HepG2 (cell line): Measurements from ENCODE around the gene RARS1. TPM values are rescaled to one million over a fixed set of nuclear protein-coding genes. Genes with fewer than 3 reads are reported as not detected.

Source experiments
- ATAC-seq: fragments of 200-7000 bp; cut with Tn5 transposase; 3 replicates; pipeline ENCODE4 v1.9.1; 2020; ENCODE audit warnings: mild to moderate bottlenecking, moderate library complexity
- BruUV-seq: library from RNA; stranded (reverse); fragments of 400-500 nt; replicated peaks from 2 replicates; lab custom pipeline; 2021; lab: Mats Ljungman, UMichigan
- CTCF ChIA-PET: fragments of 300-600 bp; formaldehyde crosslinking; extraction: SDS; loops from one replicate; lab custom pipeline; 2021; ENCODE audit warnings: low total read pairs, inconsistent platforms, low intra/inter-chr PET ratio; lab: Yijun Ruan, JAX
- POLR2A ChIA-PET: fragments of 350-600 bp; sonication (Branson Sonifier 250); formaldehyde crosslinking; loops from one replicate; lab custom pipeline; 2020; ENCODE audit warnings: antibody characterized with exemption, inconsistent platforms; lab: Yijun Ruan, JAX
- DNase-seq: peaks from one replicate; pipeline ENCODE4 v3.0.0-alpha.2; 2015; ENCODE audit warnings: low spot score
- FAIRE-seq: peaks from 3 replicates; lab custom pipeline; 2011; peaks lifted over from hg19 to GRCh38; lab: Jason Lieb, UNC
- H2AFZ ChIP-seq: one replicate; pipeline ENCODE4 v1.6.1; 2011; ENCODE audit warnings: low read length, inconsistent platforms
- H3K27ac ChIP-seq: fragments of 300-600 bp; 3 replicates; pipeline ENCODE4 v1.8.0; 2011; ENCODE audit warnings: mixed run types, mild to moderate bottlenecking, mixed read lengths, low read length, inconsistent platforms; ENCODE audit not compliant: insufficient read depth; ENCODE audit errors: extremely low read length
- H3K27me3 ChIP-seq, 2 experiments: fragments of 200-600 bp in 1 of 2; 2 replicates in 1 of 2; 3 replicates in 1 of 2; pipeline versions ENCODE4 v1.6.0 to v1.8.0; 2011; ENCODE audit warnings: low read length in 2 of 2, mild to moderate bottlenecking in 2 of 2, moderate library complexity in 2 of 2, inconsistent platforms in 1 of 2; ENCODE audit not compliant: insufficient read depth in 2 of 2, control insufficient read depth in 1 of 2
- H3K36me3 ChIP-seq, 2 experiments: fragments of 200-600 bp in 1 of 2; replicated peaks in 1 of 2; 2 replicates in 1 of 2; 3 replicates in 1 of 2; pipeline versions ENCODE4 v1.5.1 to v1.8.0; 2011; ENCODE audit warnings: low read length in 2 of 2, inconsistent platforms in 1 of 2; ENCODE audit not compliant: insufficient read depth in 2 of 2, control insufficient read depth in 1 of 2
- H3K4me1 ChIP-seq: 2 replicates; pipeline ENCODE4 v1.5.1; 2012; ENCODE audit warnings: low read length, inconsistent platforms; ENCODE audit not compliant: insufficient read depth
- H3K4me2 ChIP-seq: 2 replicates; pipeline ENCODE4 v1.6.0; 2011; ENCODE audit warnings: low read depth, low read length, inconsistent platforms
- H3K4me3 ChIP-seq, 3 experiments: fragments of 200-600 bp in 1 of 3; sonication (generic), shearing (Covaris generic) in 1 of 3; replicated peaks in 1 of 3; 2 replicates each; pipeline ENCODE4 v1.5.1; 2011 to 2016; ENCODE audit warnings: low read length in 3 of 3, inconsistent platforms in 2 of 3, low read depth in 2 of 3, mild to moderate bottlenecking in 2 of 3, control low read depth in 1 of 3, mixed read lengths in 1 of 3; ENCODE audit not compliant: insufficient read depth in 1 of 3
- H3K79me2 ChIP-seq: one replicate; pipeline ENCODE4 v1.6.1; 2011; ENCODE audit warnings: low read length, inconsistent platforms; ENCODE audit not compliant: insufficient read depth
- H3K9ac ChIP-seq: 2 replicates; pipeline ENCODE4 v1.6.0; 2011; ENCODE audit warnings: mild to moderate bottlenecking, low read depth, low read length, inconsistent platforms; ENCODE audit not compliant: insufficient read depth
- H3K9me3 ChIP-seq: 2 replicates; pipeline ENCODE4 v1.5.1; 2012; ENCODE audit warnings: mild to moderate bottlenecking, low read length
- H4K20me1 ChIP-seq: 2 replicates; pipeline ENCODE4 v1.6.0; 2011; ENCODE audit warnings: inconsistent platforms, mild to moderate bottlenecking, low read length, moderate library complexity; ENCODE audit not compliant: insufficient read depth
- AFF4 ChIP-seq: sonication (generic); formaldehyde crosslinking; IDR thresholded peaks from 2 replicates; pipeline ENCODE4 v1.4.0; 2020; ENCODE audit warnings: missing genetic modification reagents
- KLF12 ChIP-seq: sonication (generic); formaldehyde crosslinking; IDR thresholded peaks from 2 replicates; pipeline ENCODE4 v1.4.0; 2020; ENCODE audit warnings: missing genetic modification reagents, borderline replicate concordance
- MED1 ChIP-seq: sonication (generic); formaldehyde crosslinking; IDR thresholded peaks from 2 replicates; pipeline ENCODE4 v1.4.0; 2020; ENCODE audit warnings: missing genetic modification reagents
- SOX6 ChIP-seq, 2 experiments: fragments of 450-650 bp in 1 of 2; sonication (generic) in 1 of 2; formaldehyde crosslinking in 1 of 2; IDR thresholded peaks; 2 replicates each; pipeline versions ENCODE4 v1.4.0 to v1.6.1; 2017 to 2020; ENCODE audit warnings: antibody characterized with exemption in 1 of 2, mild to moderate bottlenecking in 1 of 2, missing genetic modification reagents in 1 of 2
- ZBTB34 ChIP-seq: sonication (generic); formaldehyde crosslinking; IDR thresholded peaks from 2 replicates; pipeline ENCODE4 v1.8.0; 2022; ENCODE audit warnings: mild to moderate bottlenecking, missing genetic modification reagents
- ZNF570 ChIP-seq: sonication (generic); formaldehyde crosslinking; IDR thresholded peaks from 2 replicates; pipeline ENCODE4 v1.4.0; 2020; ENCODE audit warnings: mild to moderate bottlenecking, missing genetic modification reagents, borderline replicate concordance
- ZNF792 ChIP-seq: IDR thresholded peaks from 2 replicates; pipeline ENCODE4 v1.6.1; 2016
- WGBS: methylation state at CpG from one replicate; pipeline ENCODE4 v1.1.6; 2017; ENCODE audit warnings: low lambda C conversion rate; 5-methylcytosine and 5-hydroxymethylcytosine counted together
- in situ Hi-C: cut with HindIII; loops from 2 replicates; pipeline ENCODE4 v1.10.0; 2017; ENCODE audit warnings: low pct_unique_long_range_greater_than_20kb; ENCODE audit not compliant: extremely low pct_ligation_motif_present
- intact Hi-C: fragments of 100-400 bp; cut with micrococcal nuclease; formaldehyde crosslinking; loops from one replicate; pipeline ENCODE4 v1.10.0; 2022; ENCODE audit not compliant: unreplicated experiment
- polyA plus RNA-seq, 8 experiments: library from polyadenylated mRNA; depleted of rRNA in 3 of 8; stranded (reverse) in 7 of 8; unstranded in 1 of 8; fragments of >200 nt; fragmentation: Illumina TruSeq in 4 of 8; extraction: Trizol in 4 of 8; gene quantifications; 2 replicates each; pipeline versions ENCODE4 v1.2.1 to v1.2.3, GENCODE V29; 2011 to 2016; ENCODE audit warnings: low read depth in 4 of 8, missing spikeins in 1 of 8, mixed read lengths in 1 of 8; ENCODE audit not compliant: insufficient read depth in 1 of 8
- total RNA-seq, 5 experiments: library from RNA; depleted of rRNA; stranded (reverse); fragments of >200 nt; fragmentation: Illumina TruSeq; extraction: Trizol; gene quantifications; 2 replicates each; pipeline ENCODE4 v1.2.3, GENCODE V29; 2016; ENCODE audit warnings: low read depth in 1 of 5
- TF ChIP-seq, protein P1 (sequence below): sonication (generic); formaldehyde crosslinking; IDR thresholded peaks from 2 replicates; pipeline ENCODE4 v1.4.0; 2020; ENCODE audit warnings: missing genetic modification reagents, mild to moderate bottlenecking, borderline replicate concordance

Gene RARS1
- total and polyA plus RNA-seq, 2 of the 13 experiments (the other 11 are each of a cell fraction or from before 2014, with no cell fraction given), result 54.6 to 170 TPM

GRCh38 chr5:168467755-168468330, 18.4 kb upstream of the RARS1 start (continued):
- TF ChIP-seq, protein P1, sequence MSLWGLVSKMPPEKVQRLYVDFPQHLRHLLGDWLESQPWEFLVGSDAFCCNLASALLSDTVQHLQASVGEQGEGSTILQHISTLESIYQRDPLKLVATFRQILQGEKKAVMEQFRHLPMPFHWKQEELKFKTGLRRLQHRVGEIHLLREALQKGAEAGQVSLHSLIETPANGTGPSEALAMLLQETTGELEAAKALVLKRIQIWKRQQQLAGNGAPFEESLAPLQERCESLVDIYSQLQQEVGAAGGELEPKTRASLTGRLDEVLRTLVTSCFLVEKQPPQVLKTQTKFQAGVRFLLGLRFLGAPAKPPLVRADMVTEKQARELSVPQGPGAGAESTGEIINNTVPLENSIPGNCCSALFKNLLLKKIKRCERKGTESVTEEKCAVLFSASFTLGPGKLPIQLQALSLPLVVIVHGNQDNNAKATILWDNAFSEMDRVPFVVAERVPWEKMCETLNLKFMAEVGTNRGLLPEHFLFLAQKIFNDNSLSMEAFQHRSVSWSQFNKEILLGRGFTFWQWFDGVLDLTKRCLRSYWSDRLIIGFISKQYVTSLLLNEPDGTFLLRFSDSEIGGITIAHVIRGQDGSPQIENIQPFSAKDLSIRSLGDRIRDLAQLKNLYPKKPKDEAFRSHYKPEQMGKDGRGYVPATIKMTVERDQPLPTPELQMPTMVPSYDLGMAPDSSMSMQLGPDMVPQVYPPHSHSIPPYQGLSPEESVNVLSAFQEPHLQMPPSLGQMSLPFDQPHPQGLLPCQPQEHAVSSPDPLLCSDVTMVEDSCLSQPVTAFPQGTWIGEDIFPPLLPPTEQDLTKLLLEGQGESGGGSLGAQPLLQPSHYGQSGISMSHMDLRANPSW (CRISPR knock-in tag), result no peak
- no peak for TF ChIP-seq MED1 (CRISPR knock-in tag)

DNA sequence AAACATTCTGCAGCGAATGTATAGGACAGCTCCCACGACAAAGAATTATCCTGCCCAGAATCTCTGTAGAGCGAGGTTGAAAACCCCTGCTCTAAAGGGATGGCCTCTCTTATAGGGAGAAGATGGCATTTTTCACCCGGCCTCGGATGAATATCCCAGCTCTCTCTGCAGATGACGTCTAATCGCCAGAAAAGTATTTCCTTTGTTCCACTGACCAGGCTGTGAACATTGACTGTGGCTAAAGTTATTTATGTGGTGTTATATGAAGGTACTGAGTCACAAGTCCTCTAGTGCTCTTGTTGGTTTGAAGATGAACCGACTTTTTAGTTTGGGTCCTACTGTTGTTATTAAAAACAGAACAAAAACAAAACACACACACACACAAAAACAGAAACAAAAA, 17.4 kb upstream of the RARS1 start:
- H3K4me3 ChIP-seq, result no peak overlapping the region
- no TSS peak for BruUV-seq
- WGBS, result 95% methylated on average over 8 of the region's 8 CpGs
- no peak for TF ChIP-seq ZNF570 (CRISPR knock-in tag)
- no peak for TF ChIP-seq KLF12 (CRISPR knock-in tag)
- no peak for TF ChIP-seq ZNF792
- no peak for TF ChIP-seq SOX6 (IDR thresholded peaks at IDR 0.05)
- TF ChIP-seq SOX6 (CRISPR knock-in tag; IDR thresholded peaks at IDR 0.05), result no peak
- no peak for TF ChIP-seq ZBTB34
- no peak for TF ChIP-seq AFF4 (CRISPR knock-in tag)
- H3K9ac ChIP-seq, result no peak overlapping the region
- POLR2A ChIA-PET, result no interaction called here
- H3K4me1 ChIP-seq, result no peaks in the 10 kb centered on the region
- FAIRE-seq, result no peak
- H3K36me3 ChIP-seq, result peaks cover 8 to 42% of the 10 kb centered on the region in 2 experiments; a peak in 4 of 5 replicates
- CTCF ChIA-PET, result no interaction called here
- H3K27me3 ChIP-seq, result no peaks in the 10 kb centered on the region
- H3K27ac ChIP-seq, result no peak overlapping the region
- no peak overlapping the region for H3K4me2 ChIP-seq
- H3K79me2 ChIP-seq, result no peaks in the 10 kb centered on the region
- H4K20me1 ChIP-seq, result no peaks in the 10 kb centered on the region
- H2AFZ ChIP-seq, result no peak overlapping the region
- intact Hi-C loops (no loop called here), in situ Hi-C loops (no loop called here)
- DNase-seq, result no peak
- ATAC-seq, result no peak
- H3K9me3 ChIP-seq, result no peaks in the 10 kb centered on the region
